Right atrium auricular region (tissue), 2 donors: ENCODE data around the gene POLRMT. TPM values are rescaled to one million over a fixed set of nuclear protein-coding genes. Genes with fewer than 3 reads are reported as not detected.

Experiments
- DNase-seq: peaks from one replicate; pipeline ENCODE4 v3.0.0-alpha.2; 2019; ENCODE audit warnings: low spot score
- H3K27ac ChIP-seq, 2 donors: fragments of 200-600 bp; sonication (generic); 1 replicate in 1 of 2; 2 replicates in 1 of 2; pipeline ENCODE4 v1.5.1; 2016 to 2019
- H3K27me3 ChIP-seq, 2 donors: fragments of 200-600 bp; sonication (generic); one replicate each; pipeline versions ENCODE4 v1.5.1 to v1.6.0; 2017 to 2019
- H3K36me3 ChIP-seq: fragments of 200-600 bp; sonication (generic); one replicate; pipeline ENCODE4 v1.5.1; 2016
- H3K4me1 ChIP-seq, 2 donors: fragments of 200-600 bp; sonication (generic); one replicate each; pipeline versions ENCODE4 v1.5.1 to v1.6.0; 2017 to 2019
- H3K4me3 ChIP-seq, 2 donors: fragments of 200-600 bp; sonication (generic); 1 replicate in 1 of 2; 2 replicates in 1 of 2; pipeline ENCODE4 v1.5.1; 2017 to 2019; ENCODE audit warnings: mild to moderate bottlenecking in 1 of 2, moderate library complexity in 1 of 2
- H3K9me3 ChIP-seq, 2 donors: fragments of 200-600 bp; sonication (generic); one replicate each; pipeline ENCODE4 v1.5.1; 2019
- CTCF ChIP-seq, 2 donors: fragments of 200-600 bp; sonication (generic); IDR thresholded peaks; one replicate each; pipeline ENCODE4 v1.5.1; 2019; ENCODE audit warnings: antibody characterized with exemption in 2 of 2
- total RNA-seq, 2 donors: library from RNA; depleted of rRNA; stranded (reverse); fragments of >200 nt; gene quantifications; one replicate each; pipeline ENCODE4 v1.1.0, GENCODE V29; 2016

POLRMT gene
- total RNA-seq, 2 donors from 2014 or later: 24.5 to 30.4 TPM

- Histone ChIP-seq H3K9me3 (no peaks in the 10 kb centered on the region), H3K4me3 (peak overlapping the region in 1 of 2 donors; percentile 40), H3K27ac (no peak overlapping the region), H3K4me1 (peaks cover 0 to 23% of the 10 kb centered on the region in 2 donors), H3K36me3 (no peaks in the 10 kb centered on the region), H3K27me3 (peaks cover 0 to 26% of the 10 kb centered on the region in 2 donors)
- DNase-seq: no peak
- TF ChIP-seq CTCF (IDR thresholded peaks at IDR 0.05): no peak
These were observed 42.0 kb downstream of the POLRMT start for GRCh38 chr19:591099-591958.

- no peak for TF ChIP-seq CTCF (IDR thresholded peaks at IDR 0.05)
- H3K27ac ChIP-seq: no peak overlapping the region
- peaks cover 0 to 26% of the 10 kb centered on the region in 2 donors for H3K27me3 ChIP-seq
- peak overlapping the region; percentile 6 to 40 for H3K4me3 ChIP-seq
- no peaks in the 10 kb centered on the region for H3K36me3 ChIP-seq
- H3K9me3 ChIP-seq: no peaks in the 10 kb centered on the region
- no peak for DNase-seq
- peaks cover 0 to 23% of the 10 kb centered on the region in 2 donors for H3K4me1 ChIP-seq
These were observed 42.6 kb downstream of the POLRMT start for GRCh38 chr19:590750-591098.

- no peak overlapping the region for H3K27ac ChIP-seq
- peaks cover 0 to 23% of the 10 kb centered on the region in 2 donors for H3K4me1 ChIP-seq
- H3K36me3 ChIP-seq: no peaks in the 10 kb centered on the region
- peaks cover 0 to 26% of the 10 kb centered on the region in 2 donors for H3K27me3 ChIP-seq
- no peaks in the 10 kb centered on the region for H3K9me3 ChIP-seq
- DNase-seq: no peak
- peak overlapping the region; percentile 6 to 40 for H3K4me3 ChIP-seq
- no peak for TF ChIP-seq CTCF (IDR thresholded peaks at IDR 0.05)
These were observed 43.0 kb downstream of the POLRMT start for GRCh38 chr19:590396-590745.

- Histone ChIP-seq H3K4me3 (peak within 1 kb of the TSS; percentile 6 to 40), H3K9me3 (no peaks in the 10 kb centered on the region), H3K27ac (peak within 1 kb of the TSS; percentile 75 to 79), H3K4me1 (peaks cover 0 to 23% of the 10 kb centered on the region in 2 donors), H3K27me3 (peaks cover 0 to 26% of the 10 kb centered on the region in 2 donors), H3K36me3 (no peaks in the 10 kb centered on the region)
- no peak for TF ChIP-seq CTCF (IDR thresholded peaks at IDR 0.05)
- no peak for DNase-seq
These were observed 43.5 kb downstream of the POLRMT start, which contains the start of gene HCN2 for GRCh38 chr19:589693-590395. Gene HCN2 (plus strand): TSS chr19:589881. CDS start chr19:589946, 65 bp downstream.

- Histone ChIP-seq H3K4me1 (peaks cover 0 to 27% of the 10 kb centered on the region in 2 donors), H3K36me3 (no peaks in the 10 kb centered on the region), H3K27me3 (peaks cover 0 to 26% of the 10 kb centered on the region in 2 donors), H3K27ac (peak overlapping the region; percentile 75 to 79), H3K4me3 (peak overlapping the region in 1 of 2 donors; percentile 38), H3K9me3 (no peaks in the 10 kb centered on the region)
- no peak for DNase-seq
- no peak for TF ChIP-seq CTCF (IDR thresholded peaks at IDR 0.05)
These were observed 44.3 kb downstream of the POLRMT start for GRCh38 chr19:588741-589692.
